ENCODE measurements around the gene IGFBP4. TPM values are rescaled to one million over a fixed set of nuclear protein-coding genes. Genes with fewer than 3 reads are reported as not detected.

IGFBP4 gene
- total and polyA plus RNA-seq, 4 donors = 74.1 to 649 (median 238) TPM

DNA sequence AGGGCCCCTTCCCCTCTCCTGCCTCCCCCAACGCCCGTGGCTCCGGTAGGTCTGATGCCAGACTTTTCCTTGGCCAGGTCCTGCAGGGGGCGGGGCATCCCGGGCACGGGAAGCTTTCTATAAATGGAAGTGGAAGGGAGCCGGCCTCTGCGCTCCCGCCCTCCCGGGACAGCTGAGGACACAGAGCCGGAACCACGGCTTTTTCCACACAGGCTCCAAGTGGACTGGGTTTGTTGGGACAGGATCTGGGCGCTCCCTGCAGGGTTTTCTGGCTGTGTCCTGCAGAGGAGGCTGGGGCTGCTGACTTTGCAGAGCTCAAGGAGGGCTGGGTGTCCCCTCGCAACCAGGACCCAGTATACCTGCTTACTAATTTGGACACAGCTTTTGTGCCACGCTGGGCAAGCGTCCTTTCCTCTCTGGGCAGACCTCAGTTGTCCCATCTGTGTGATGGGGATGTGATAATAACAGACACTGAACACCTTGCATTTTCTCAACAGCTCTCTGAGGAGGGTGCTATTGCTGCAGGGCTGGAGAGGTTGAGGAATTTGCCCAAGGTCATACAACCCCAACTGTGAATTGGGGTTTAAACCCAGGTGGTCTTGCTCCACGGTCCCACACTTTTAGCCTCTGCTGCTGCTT, 56.4 kb downstream of the IGFBP4 start (continued):
- TF ChIP-seq NR2F2 (IDR thresholded peaks at IDR 0.05) (peak; percentile 42), TAF1 (conservative IDR thresholded peaks at IDR 0.05) (no peak), EGR1 (IDR thresholded peaks at IDR 0.05; ENCODE audit: low read depth in 2 of 2) (peak in 1 of 2 donors; percentile 65), JUND (IDR thresholded peaks at IDR 0.05) (peak in 1 of 2 donors; percentile 37), GABPA (IDR thresholded peaks at IDR 0.05 in 1 of 2, conservative IDR thresholded peaks at IDR 0.05 in 1 of 2) (peak; percentile 21 to 24)
- TF ChIP-seq, protein P1, sequence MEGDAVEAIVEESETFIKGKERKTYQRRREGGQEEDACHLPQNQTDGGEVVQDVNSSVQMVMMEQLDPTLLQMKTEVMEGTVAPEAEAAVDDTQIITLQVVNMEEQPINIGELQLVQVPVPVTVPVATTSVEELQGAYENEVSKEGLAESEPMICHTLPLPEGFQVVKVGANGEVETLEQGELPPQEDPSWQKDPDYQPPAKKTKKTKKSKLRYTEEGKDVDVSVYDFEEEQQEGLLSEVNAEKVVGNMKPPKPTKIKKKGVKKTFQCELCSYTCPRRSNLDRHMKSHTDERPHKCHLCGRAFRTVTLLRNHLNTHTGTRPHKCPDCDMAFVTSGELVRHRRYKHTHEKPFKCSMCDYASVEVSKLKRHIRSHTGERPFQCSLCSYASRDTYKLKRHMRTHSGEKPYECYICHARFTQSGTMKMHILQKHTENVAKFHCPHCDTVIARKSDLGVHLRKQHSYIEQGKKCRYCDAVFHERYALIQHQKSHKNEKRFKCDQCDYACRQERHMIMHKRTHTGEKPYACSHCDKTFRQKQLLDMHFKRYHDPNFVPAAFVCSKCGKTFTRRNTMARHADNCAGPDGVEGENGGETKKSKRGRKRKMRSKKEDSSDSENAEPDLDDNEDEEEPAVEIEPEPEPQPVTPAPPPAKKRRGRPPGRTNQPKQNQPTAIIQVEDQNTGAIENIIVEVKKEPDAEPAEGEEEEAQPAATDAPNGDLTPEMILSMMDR (IDR thresholded peaks at IDR 0.05; ENCODE audit: low read depth, low read length, missing input control) = no peak

GRCh38 chr17:40500190-40500589, 56.9 kb downstream of the IGFBP4 start:
- no peak overlapping the region for H3K27ac ChIP-seq (ENCODE audit: low read depth in 1 of 2, low read length in 2 of 2)
- H3K9me3 ChIP-seq (ENCODE audit: control insufficient read depth in 4 of 4, low read length in 3 of 4) = no peaks in the 10 kb centered on the region
- 92% methylated on average over 11 of the region's 11 CpGs for WGBS
- no peak for DNase-seq (ENCODE audit: low spot score)
- TF ChIP-seq REST (IDR thresholded peaks at IDR 0.05) (no peak), ATF3 (IDR thresholded peaks at IDR 0.05) (no peak), NR2F2 (IDR thresholded peaks at IDR 0.05) (no peak), YY1 (IDR thresholded peaks at IDR 0.05) (no peak), GABPA (IDR thresholded peaks at IDR 0.05 in 1 of 2, conservative IDR thresholded peaks at IDR 0.05 in 1 of 2) (no peak), FOXA2 (IDR thresholded peaks at IDR 0.05) (no peak), TAF1 (conservative IDR thresholded peaks at IDR 0.05) (no peak), HNF4A (conservative IDR thresholded peaks at IDR 0.05) (no peak), HNF4G (IDR thresholded peaks at IDR 0.05) (no peak), RAD21 (IDR thresholded peaks at IDR 0.05) (no peak), RXRA (IDR thresholded peaks at IDR 0.05) (no peak), FOXA1 (IDR thresholded peaks at IDR 0.05) (no peak), EGR1 (IDR thresholded peaks at IDR 0.05; ENCODE audit: low read depth in 2 of 2) (no peak)
- TF ChIP-seq, protein P2, sequence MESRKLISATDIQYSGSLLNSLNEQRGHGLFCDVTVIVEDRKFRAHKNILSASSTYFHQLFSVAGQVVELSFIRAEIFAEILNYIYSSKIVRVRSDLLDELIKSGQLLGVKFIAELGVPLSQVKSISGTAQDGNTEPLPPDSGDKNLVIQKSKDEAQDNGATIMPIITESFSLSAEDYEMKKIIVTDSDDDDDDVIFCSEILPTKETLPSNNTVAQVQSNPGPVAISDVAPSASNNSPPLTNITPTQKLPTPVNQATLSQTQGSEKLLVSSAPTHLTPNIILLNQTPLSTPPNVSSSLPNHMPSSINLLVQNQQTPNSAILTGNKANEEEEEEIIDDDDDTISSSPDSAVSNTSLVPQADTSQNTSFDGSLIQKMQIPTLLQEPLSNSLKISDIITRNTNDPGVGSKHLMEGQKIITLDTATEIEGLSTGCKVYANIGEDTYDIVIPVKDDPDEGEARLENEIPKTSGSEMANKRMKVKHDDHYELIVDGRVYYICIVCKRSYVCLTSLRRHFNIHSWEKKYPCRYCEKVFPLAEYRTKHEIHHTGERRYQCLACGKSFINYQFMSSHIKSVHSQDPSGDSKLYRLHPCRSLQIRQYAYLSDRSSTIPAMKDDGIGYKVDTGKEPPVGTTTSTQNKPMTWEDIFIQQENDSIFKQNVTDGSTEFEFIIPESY (IDR thresholded peaks at IDR 0.05) = no peak
- no peaks in the 10 kb centered on the region for H3K27me3 ChIP-seq (ENCODE audit: control insufficient read depth in 4 of 4, insufficient read depth in 4 of 4, low read length in 3 of 4)
- no peak overlapping the region for H3K4me3 ChIP-seq (ENCODE audit: low read depth in 1 of 3, low read length in 3 of 3)
- H3K36me3 ChIP-seq (ENCODE audit: control insufficient read depth in 4 of 4, insufficient read depth in 3 of 4, low read depth in 1 of 4, low read length in 3 of 4) = no peaks in the 10 kb centered on the region
- no peak overlapping the region for H3K9ac ChIP-seq (ENCODE audit: low read depth in 1 of 2, low read length in 2 of 2)
- H3K4me1 ChIP-seq (ENCODE audit: control insufficient read depth in 4 of 4, insufficient read depth in 4 of 4, low read length in 3 of 4) = peaks cover 0 to 10% (median 4%) of the 10 kb centered on the region in 4 donors

All from liver (tissue), 9 donors.